NCI-H2029 treated with DMSO at 0.1 percent for 48 hours (cell line): ENCODE measurements around the gene CHST11.

Experiments used
- DNase-seq: peaks from one replicate; lab custom pipeline; 2025; lab: John Stamatoyannopoulos, UW

Gene CHST11

DNA sequence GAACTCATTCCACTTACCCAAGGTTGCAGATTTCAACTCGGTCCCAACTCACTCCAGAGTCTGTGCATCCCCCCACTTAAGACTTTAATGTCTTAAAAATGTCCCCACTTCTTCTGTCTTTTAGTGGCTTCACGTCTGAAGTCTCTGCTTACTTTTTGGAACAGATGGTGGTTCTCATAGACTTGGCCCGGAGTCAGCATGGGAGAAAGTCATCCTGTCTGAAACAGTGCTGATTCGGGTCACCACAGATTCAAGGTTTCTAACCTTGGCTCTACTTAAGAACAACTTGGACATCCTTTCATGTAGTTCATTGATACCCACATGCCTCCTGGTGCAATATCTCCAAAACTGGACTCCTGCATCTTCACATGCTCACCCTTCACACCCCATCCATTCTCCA, 26.0 kb downstream of the CHST11 start:
- no peak for DNase-seq

- no peak for DNase-seq
Observed at GRCh38 chr12:104484079-104484478, 27.3 kb downstream of the CHST11 start.

DNA sequence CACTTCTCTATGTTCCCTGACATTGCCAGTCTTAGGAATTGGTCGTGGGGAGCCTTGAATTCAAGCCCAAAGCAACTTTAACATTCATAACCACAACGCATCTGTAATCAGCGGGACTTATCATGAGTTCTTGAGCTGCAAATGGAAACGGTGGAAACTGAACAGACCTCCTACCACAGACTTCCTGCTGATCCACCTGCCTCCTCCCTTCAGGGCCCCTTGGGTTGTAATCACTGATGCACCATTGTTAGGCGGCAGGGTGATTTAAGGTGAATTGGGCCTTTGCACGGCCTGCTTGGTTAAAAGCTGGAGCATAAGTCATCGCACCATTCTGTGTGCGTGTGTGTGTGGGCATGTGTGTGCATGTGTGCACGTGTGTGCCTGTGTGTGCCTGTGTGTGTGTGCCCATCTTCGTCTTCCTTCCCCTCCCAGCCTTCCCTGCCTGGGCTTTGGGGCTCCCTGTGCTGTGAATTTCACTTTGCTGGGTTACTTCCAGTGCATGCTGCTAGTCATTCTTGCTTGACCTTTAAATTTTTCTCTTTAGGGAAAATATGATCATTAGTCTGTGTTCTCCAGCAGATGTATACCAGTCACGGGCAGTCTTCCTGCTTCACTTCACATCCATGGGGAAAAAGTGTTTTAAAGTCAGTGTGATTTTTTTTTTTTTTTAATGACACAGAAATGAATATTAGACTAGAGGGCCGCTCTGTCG, 29.1 kb downstream of the CHST11 start:
- DNase-seq, result no peak

DNA sequence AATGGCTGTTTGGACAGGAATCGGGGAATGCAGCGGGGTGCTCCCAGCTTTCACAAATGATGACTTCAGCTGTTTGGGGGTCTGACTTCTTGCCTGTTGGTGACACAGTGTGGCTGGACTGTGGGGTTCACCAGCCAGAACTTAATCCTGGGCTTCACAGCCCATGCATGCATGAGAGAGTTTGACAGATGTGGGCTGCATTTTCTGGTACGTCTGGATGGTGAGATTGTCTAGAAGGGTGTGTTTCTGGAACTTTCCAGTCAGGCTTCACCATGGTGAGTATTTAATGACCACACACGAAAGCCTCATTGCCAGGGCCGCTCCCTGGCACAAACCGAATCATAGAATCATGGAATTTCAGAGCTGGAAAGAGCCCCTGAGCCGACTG, 29.6 kb downstream of the CHST11 start:
- DNase-seq, result no peak

GRCh38 chr12:104486943-104487819, 30.4 kb downstream of the CHST11 start:
- DNase-seq, result no peak

GRCh38 chr12:104488374-104488773, 31.6 kb downstream of the CHST11 start:
- DNase-seq, result no peak

GRCh38 chr12:104490186-104490585, 33.4 kb downstream of the CHST11 start:
- DNase-seq, result no peak

- DNase-seq, result no peak
Observed at GRCh38 chr12:104490850-104491249, 34.1 kb downstream of the CHST11 start.

GRCh38 chr12:104493496-104493895, 36.7 kb downstream of the CHST11 start:
- DNase-seq, result no peak

DNA sequence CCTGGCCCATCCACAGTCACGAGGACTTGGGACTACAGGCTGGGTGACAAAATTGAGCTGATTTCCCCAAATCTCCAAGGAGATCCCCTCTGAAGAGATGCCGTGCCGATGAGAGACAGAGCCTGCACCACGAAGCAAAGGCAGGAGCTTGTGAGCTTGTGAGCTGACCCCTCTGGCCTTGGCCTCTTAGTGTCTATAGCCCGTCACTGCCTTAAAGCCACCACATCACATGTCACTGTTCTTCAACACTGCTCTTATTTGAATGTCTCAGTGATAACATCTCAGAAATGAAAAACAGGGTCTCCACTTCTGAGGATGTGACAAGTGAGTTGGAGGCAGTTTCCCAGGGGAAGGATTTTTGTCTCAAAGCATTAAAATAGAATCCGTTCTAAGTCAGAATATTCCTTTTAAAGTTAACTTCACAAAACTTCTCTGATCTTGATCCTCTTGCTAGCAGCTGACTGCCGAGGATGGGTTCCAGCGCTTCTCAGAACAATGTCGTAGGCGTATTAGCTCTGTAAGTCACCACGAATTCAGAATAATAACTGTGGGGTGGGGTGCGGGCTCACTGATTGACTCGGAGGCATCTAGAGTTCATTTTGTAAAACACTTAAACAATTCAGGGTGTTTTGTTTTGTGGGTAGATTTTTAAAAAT, 37.5 kb downstream of the CHST11 start:
- DNase-seq, result no peak

- no peak for DNase-seq
Observed at GRCh38 chr12:104494793-104495158, 38.0 kb downstream of the CHST11 start.

DNA sequence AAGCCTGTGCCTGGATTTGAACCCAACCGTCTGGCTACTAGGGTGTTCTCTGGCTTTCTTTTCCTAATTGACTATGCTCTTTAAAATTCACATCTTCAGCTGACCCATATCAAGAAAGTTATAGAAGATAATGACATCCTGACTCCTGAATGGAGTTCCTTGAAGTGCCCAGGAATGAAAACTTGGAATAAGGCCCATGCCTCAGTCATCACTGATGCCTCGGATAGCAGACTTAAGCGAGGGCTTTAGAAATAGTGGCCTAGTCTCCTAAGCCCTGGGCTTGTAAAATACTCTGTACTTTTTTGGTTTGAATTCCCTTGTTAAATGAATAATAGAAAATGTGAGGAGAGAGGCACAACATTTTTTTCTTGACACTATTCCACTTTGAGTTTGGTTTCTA, 39.0 kb downstream of the CHST11 start:
- no peak for DNase-seq

DNA sequence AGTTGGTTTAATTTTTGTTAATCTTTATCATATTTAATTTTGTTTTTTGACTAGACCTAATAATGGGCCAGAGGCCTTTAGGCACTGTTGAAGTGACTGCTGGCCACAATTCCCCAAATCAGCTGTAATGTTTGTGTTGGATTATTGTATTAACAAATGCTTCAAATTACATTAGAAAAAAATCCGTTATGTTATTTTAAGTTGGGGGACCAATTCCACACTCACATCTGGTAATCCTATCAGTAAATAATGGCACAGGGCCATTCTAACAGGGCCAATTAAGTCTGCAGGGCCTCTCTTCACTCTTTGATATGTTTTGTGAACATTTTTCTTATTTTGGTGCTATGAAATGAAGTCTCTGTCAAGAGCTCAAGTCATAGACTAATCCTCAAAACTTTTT, 39.6 kb downstream of the CHST11 start:
- no peak for DNase-seq

GRCh38 chr12:104498211-104498801, 41.6 kb downstream of the CHST11 start:
- DNase-seq, result no peak

DNA sequence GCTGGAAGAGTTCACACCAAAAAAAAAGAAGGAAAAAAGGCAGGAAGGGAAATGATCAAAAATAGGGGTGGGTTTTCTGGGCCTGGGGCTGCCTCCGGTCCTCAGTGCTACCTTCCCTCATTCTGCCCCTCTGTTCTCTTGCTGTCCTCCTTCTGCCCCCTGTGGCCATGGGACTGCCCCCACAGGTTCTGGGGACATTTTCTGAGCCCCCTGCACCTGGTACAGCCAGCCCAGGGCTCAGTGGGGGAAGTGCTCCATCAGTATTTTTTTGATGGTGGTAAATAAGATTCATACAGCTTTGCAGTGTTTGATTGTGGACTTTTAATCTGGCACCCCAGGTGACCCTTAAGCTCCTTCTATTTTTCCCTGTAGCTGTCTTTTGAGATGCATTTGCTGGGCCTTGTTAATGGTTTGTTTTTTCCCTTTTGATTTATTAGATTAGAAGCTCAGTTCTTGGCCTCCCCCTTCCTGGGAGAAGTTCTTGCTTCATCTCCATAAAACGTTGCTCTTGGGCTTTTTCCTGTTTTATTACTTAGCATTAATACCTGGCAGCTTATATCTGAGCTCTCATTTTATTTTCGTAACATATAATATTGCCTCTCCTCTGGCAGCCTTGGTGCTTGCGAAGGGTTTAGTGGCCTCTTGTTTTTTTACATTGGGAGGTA, 43.1 kb downstream of the CHST11 start:
- no peak for DNase-seq

- DNase-seq, result no peak
Observed at GRCh38 chr12:104501115-104501514, 44.4 kb downstream of the CHST11 start.

- no peak for DNase-seq
Observed at GRCh38 chr12:104501660-104502059, 44.9 kb downstream of the CHST11 start.

DNA sequence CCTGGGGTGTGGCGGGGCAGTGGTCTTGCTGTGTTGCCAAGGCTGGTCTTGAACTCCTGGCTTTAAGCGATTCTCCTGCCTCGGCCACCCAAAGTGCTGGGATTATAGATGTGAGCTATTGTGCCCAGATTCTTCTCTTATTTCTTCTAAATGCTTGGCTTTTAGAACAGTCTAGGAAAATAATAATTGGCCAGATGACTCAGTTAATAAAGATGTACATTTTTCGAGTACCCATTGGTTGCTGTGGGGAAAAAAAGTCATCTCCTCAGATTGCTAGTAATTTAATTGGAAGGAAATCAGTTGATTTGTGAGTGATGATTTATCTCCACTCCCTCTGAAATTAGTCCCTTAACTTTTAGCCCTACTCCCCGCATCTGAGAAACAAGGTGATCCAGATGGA, 45.5 kb downstream of the CHST11 start:
- no peak for DNase-seq

- DNase-seq, result no peak
Observed at GRCh38 chr12:104502638-104503037, 45.9 kb downstream of the CHST11 start.

DNA sequence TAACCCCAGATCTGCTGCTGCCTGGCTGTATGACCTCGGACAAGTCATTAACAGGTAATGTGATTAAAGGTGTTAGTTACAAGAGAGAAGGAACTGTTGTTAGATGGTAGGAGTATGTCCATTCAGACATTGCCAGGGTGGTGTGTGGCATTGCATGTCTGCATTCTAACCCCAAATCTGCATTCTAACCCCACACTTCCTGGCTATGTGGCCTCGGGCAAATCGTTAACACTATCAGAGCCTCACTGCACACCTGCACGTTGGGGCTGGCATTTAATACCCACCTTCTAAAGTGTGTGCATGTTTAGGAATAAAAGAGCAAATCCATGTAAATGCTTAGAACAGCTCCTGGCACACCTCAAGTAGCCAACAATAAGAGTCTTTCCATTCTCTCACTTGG, 46.4 kb downstream of the CHST11 start:
- no peak for DNase-seq

DNA sequence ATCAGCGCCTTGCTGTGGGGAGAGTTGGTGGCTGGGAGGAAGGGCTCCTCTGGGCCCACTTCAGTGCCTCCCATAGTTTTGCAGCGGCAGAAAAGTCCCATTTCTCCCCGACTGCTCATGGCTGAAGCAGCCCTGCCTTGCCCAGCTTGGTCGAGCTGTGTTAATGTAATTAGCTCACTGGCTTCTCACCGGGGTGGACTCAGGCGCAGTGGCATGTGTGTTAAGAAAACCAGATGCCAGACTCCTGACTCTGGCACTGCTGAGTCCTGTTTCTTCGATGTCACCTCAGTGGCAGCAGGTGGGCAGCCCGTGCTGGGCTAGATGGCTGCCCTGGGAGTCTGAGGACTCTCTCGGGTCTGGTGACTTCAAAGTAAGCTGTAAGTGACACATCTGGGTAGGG, 47.4 kb downstream of the CHST11 start:
- DNase-seq, result no peak
